HepG2 (cell line): ENCODE measurements around the gene TGFA. TPM values are rescaled to one million over a fixed set of nuclear protein-coding genes. Genes with fewer than 3 reads are reported as not detected.

Source experiments
- ATF1 ChIP-seq: IDR thresholded peaks from 2 replicates; pipeline ENCODE4 v1.6.1; 2016; ENCODE audit warnings: mild to moderate bottlenecking, control low read depth
- E2F1 ChIP-seq: sonication (generic); formaldehyde crosslinking; IDR thresholded peaks from 2 replicates; pipeline ENCODE4 v1.5.0; 2020; ENCODE audit warnings: missing genetic modification reagents
- ETV6 ChIP-seq: sonication (generic); formaldehyde crosslinking; conservative IDR thresholded peaks from 2 replicates; pipeline ENCODE4 v1.4.0; 2020; ENCODE audit warnings: missing genetic modification reagents
- GATAD1 ChIP-seq: IDR thresholded peaks from 2 replicates; pipeline ENCODE4 v1.6.1; 2016; ENCODE audit warnings: missing genetic modification reagents, missing compliant biosample characterization
- HINFP ChIP-seq: sonication (generic); formaldehyde crosslinking; IDR thresholded peaks from 2 replicates; pipeline ENCODE4 v1.4.0; 2020; ENCODE audit warnings: low read depth, mild to moderate bottlenecking, missing genetic modification reagents
- MAX ChIP-seq: IDR thresholded peaks from 2 replicates; pipeline ENCODE4 v1.6.1; 2012; ENCODE audit warnings: inconsistent platforms
- MED1 ChIP-seq: sonication (generic); formaldehyde crosslinking; IDR thresholded peaks from 2 replicates; pipeline ENCODE4 v1.4.0; 2020; ENCODE audit warnings: missing genetic modification reagents
- U2AF2 ChIP-seq: fragments of 200-400 bp; formaldehyde crosslinking; IDR thresholded peaks from 2 replicates; pipeline ENCODE4 v1.6.1; 2017; ENCODE audit warnings: low read depth, mild to moderate bottlenecking, low read length
- ZBTB2 ChIP-seq: sonication (generic); formaldehyde crosslinking; IDR thresholded peaks from 2 replicates; pipeline ENCODE4 v1.8.0; 2022; ENCODE audit warnings: low read depth, missing genetic modification reagents
- ZBTB8A ChIP-seq: sonication (generic); formaldehyde crosslinking; IDR thresholded peaks from 2 replicates; pipeline ENCODE4 v1.4.0; 2020; ENCODE audit warnings: mild to moderate bottlenecking, low read depth, missing genetic modification reagents, borderline replicate concordance
- ZHX2 ChIP-seq, 2 experiments: sonication (generic) in 1 of 2; formaldehyde crosslinking in 1 of 2; IDR thresholded peaks; 2 replicates each; pipeline versions ENCODE4 v1.6.1 to v1.9.0; 2014 to 2022; ENCODE audit warnings: antibody characterized with exemption in 1 of 2, borderline replicate concordance in 1 of 2, inconsistent platforms in 1 of 2, low read depth in 1 of 2, missing genetic modification reagents in 1 of 2
- ZNF10 ChIP-seq: sonication (generic); formaldehyde crosslinking; IDR thresholded peaks from 2 replicates; pipeline ENCODE4 v1.4.0; 2020; ENCODE audit warnings: mild to moderate bottlenecking, low read depth, missing genetic modification reagents, borderline replicate concordance
- ZNF143 ChIP-seq: sonication (generic); formaldehyde crosslinking; IDR thresholded peaks from 2 replicates; pipeline ENCODE4 v1.4.0; 2020; ENCODE audit warnings: missing genetic modification reagents
- ZNF17 ChIP-seq: sonication (generic); formaldehyde crosslinking; IDR thresholded peaks from 2 replicates; pipeline ENCODE4 v1.5.0; 2020; ENCODE audit warnings: mild to moderate bottlenecking, missing genetic modification reagents
- ZNF331 ChIP-seq: sonication (generic); formaldehyde crosslinking; IDR thresholded peaks from 2 replicates; pipeline ENCODE4 v1.4.0; 2020; ENCODE audit warnings: missing genetic modification reagents
- ZNF580 ChIP-seq: IDR thresholded peaks from 2 replicates; pipeline ENCODE4 v1.6.1; 2016; ENCODE audit warnings: low read depth, borderline replicate concordance
- ZNF619 ChIP-seq: sonication (generic); formaldehyde crosslinking; IDR thresholded peaks from 2 replicates; pipeline ENCODE4 v1.4.0; 2020; ENCODE audit warnings: mild to moderate bottlenecking, missing genetic modification reagents
- ZNF740 ChIP-seq: sonication (generic); formaldehyde crosslinking; IDR thresholded peaks from 2 replicates; pipeline ENCODE4 v1.4.0; 2020; ENCODE audit warnings: missing genetic modification reagents
- ZNF773 ChIP-seq: sonication (generic); formaldehyde crosslinking; IDR thresholded peaks from 2 replicates; pipeline ENCODE4 v1.4.0; 2020; ENCODE audit warnings: missing genetic modification reagents, borderline replicate concordance
- polyA plus RNA-seq, 8 experiments: library from polyadenylated mRNA; depleted of rRNA in 3 of 8; stranded (reverse) in 7 of 8; unstranded in 1 of 8; fragments of >200 nt; fragmentation: Illumina TruSeq in 4 of 8; extraction: Trizol in 4 of 8; gene quantifications; 2 replicates each; pipeline versions ENCODE4 v1.2.1 to v1.2.3, GENCODE V29; 2011 to 2016; ENCODE audit warnings: low read depth in 4 of 8, missing spikeins in 1 of 8, mixed read lengths in 1 of 8; ENCODE audit not compliant: insufficient read depth in 1 of 8
- total RNA-seq, 5 experiments: library from RNA; depleted of rRNA; stranded (reverse); fragments of >200 nt; fragmentation: Illumina TruSeq; extraction: Trizol; gene quantifications; 2 replicates each; pipeline ENCODE4 v1.2.3, GENCODE V29; 2016; ENCODE audit warnings: low read depth in 1 of 5

The TGFA gene
- total and polyA plus RNA-seq, 2 of the 13 experiments (the other 11 are each of a cell fraction or from before 2014, with no cell fraction given) = 7.8 to 15.3 TPM

GRCh38 chr2:70477441-70477844 is 76.2 kb downstream of the TGFA start (continued):
- TF ChIP-seq HINFP = no peak
- no peak for TF ChIP-seq ZNF619
- TF ChIP-seq ZNF10 (CRISPR knock-in tag) = no peak
- TF ChIP-seq E2F1 = no peak
- TF ChIP-seq U2AF2 = no peak
- no peak for TF ChIP-seq ZBTB8A
- TF ChIP-seq ZNF17 (CRISPR knock-in tag) = no peak
- no peak for TF ChIP-seq ETV6 (CRISPR knock-in tag)
- no peak for TF ChIP-seq ZBTB2 (CRISPR knock-in tag)
- TF ChIP-seq ZHX2 (IDR thresholded peaks at IDR 0.05; ENCODE audit: low read depth) = no peak
- no peak for TF ChIP-seq ZHX2 (CRISPR knock-in tag; IDR thresholded peaks at IDR 0.05; ENCODE audit: borderline replicate concordance)
- peak; percentile 22; the same call in 1 of the 2 replicates for TF ChIP-seq MAX
- TF ChIP-seq MED1 (CRISPR knock-in tag) = no peak
- TF ChIP-seq GATAD1 = no peak
- peak; percentile 90 for TF ChIP-seq ZNF143 (CRISPR knock-in tag)
- TF ChIP-seq ZNF773 (CRISPR knock-in tag) = no peak
- TF ChIP-seq ZNF580 = no peak
- TF ChIP-seq ATF1 = no peak
- TF ChIP-seq ZNF740 (CRISPR knock-in tag) = no peak
- TF ChIP-seq ZNF331 (CRISPR knock-in tag) = no peak
